Transverse colon (tissue), 3 donors: ENCODE data around the gene ADAMTS16.

ENCODE experiments used
- EP300 ChIP-seq: sonication (generic); formaldehyde crosslinking; IDR thresholded peaks from one replicate; pipeline ENCODE4 v1.6.1; 2017; ENCODE audit warnings: antibody characterized with exemption, low read depth
- POLR2A ChIP-seq: fragments of 450-650 bp; IDR thresholded peaks from one replicate; pipeline ENCODE4 v1.6.1; 2016; ENCODE audit warnings: antibody characterized with exemption, mild to moderate bottlenecking, moderate library complexity
- TF ChIP-seq, protein P1 (sequence below), 5 experiments: fragments of 200-600 bp in 3 of 5; fragments of 450-650 bp in 2 of 5; sonication (generic) in 3 of 5; IDR thresholded peaks; 1 replicate in 2 of 5; 2 replicates in 3 of 5; pipeline ENCODE4 v1.5.1; 2016 to 2017; ENCODE audit warnings: antibody characterized with exemption in 5 of 5, inconsistent platforms in 3 of 5, mild to moderate bottlenecking in 2 of 5, moderate library complexity in 1 of 5

DNA sequence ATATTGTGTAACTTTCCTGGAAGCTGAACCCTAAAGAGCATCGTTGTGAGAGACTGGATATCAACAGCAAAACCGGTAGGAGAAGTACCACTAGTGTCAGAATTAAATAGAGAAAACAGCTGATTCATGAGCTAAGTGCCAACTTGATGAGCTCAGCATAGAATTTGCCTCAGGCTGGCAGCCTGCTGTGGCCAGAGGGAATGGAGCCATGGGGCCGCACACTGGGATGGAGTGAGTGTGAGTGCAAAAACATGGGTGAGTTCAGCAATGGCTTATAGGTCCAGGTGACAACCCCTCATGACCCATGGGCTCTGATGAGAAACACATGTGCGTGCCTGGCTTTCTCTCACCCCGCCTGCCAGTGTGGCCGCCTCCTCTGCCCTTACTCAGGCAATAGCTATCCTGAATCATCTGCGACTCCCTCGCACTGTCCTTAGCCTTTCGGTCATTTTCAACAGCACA is 25.4 kb downstream of the ADAMTS16 start:
- TF ChIP-seq, protein P1, sequence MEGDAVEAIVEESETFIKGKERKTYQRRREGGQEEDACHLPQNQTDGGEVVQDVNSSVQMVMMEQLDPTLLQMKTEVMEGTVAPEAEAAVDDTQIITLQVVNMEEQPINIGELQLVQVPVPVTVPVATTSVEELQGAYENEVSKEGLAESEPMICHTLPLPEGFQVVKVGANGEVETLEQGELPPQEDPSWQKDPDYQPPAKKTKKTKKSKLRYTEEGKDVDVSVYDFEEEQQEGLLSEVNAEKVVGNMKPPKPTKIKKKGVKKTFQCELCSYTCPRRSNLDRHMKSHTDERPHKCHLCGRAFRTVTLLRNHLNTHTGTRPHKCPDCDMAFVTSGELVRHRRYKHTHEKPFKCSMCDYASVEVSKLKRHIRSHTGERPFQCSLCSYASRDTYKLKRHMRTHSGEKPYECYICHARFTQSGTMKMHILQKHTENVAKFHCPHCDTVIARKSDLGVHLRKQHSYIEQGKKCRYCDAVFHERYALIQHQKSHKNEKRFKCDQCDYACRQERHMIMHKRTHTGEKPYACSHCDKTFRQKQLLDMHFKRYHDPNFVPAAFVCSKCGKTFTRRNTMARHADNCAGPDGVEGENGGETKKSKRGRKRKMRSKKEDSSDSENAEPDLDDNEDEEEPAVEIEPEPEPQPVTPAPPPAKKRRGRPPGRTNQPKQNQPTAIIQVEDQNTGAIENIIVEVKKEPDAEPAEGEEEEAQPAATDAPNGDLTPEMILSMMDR (IDR thresholded peaks at IDR 0.05) = no peak
- no peak for TF ChIP-seq POLR2A
- TF ChIP-seq EP300 = no peak
